Measurements from ENCODE around the gene CDK6. TPM values are rescaled to one million over a fixed set of nuclear protein-coding genes. Genes with fewer than 3 reads are reported as not detected.
A peak's percentile ranks its signal among the peaks of the same experiment; 100 is the strongest.

Gene CDK6
- total RNA-seq, 2 donors from 2014 or later: 151 to 222 TPM

DNA sequence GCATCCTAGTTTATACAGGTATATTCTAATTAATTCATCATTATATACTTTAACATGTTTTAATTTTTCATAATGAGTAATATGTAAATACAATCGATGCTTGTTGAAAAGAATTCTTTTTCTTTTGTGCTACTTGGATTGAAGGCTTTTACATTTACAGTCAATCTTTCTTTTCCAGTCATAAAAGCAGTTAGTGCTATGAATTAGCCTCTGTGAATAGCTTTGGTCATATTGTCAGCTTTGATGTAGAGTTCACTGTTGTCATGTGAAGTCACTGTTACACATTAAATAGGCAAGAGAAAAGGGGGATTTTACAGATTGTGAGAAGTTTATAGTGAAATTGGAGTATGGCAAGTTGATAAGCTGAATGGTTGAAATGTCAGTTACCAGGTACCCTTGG is 142.9 kb downstream of the CDK6 start:
- peaks cover 34% of the 10 kb centered on the region for H3K4me1 Mint-ChIP-seq
- peaks cover 84% of the 10 kb centered on the region for H3K36me3 Mint-ChIP-seq (ENCODE audit: low read depth)
- no peaks in the 10 kb centered on the region for H3K27me3 Mint-ChIP-seq
- H3K4me3 Mint-ChIP-seq: peak overlapping the region; percentile 39
- H3K9me3 Mint-ChIP-seq: no peaks in the 10 kb centered on the region
- peak overlapping the region; percentile 71 for H3K27ac Mint-ChIP-seq
- peak; percentile 42 for ATAC-seq (replicated peaks)

DNA sequence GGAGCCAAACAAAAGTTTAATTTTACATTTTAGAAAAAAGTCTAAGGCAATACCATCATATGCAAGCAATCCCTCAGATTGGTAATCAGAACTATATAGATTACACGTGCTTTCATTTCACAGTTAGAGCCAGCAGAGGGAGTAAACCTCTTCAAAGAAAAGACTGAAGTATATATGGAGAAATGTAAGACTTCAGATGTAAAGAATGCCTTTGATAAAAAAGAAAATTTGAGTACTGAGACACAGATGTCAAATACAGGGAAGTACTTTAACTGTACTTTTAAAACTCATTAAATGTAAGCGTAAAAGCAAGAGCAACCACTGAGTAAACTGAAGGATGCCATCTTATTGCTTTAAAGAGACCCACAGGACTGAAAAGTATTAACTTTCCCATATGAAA is 144.8 kb downstream of the CDK6 start:
- Mint-ChIP-seq H3K36me3 (ENCODE audit: low read depth) (peaks cover 84% of the 10 kb centered on the region), H3K9me3 (no peaks in the 10 kb centered on the region), H3K4me3 (peak overlapping the region; percentile 60), H3K27me3 (no peaks in the 10 kb centered on the region), H3K4me1 (peaks cover 48% of the 10 kb centered on the region), H3K27ac (peak overlapping the region; percentile 89)
- ATAC-seq (replicated peaks): peak; percentile 90

DNA sequence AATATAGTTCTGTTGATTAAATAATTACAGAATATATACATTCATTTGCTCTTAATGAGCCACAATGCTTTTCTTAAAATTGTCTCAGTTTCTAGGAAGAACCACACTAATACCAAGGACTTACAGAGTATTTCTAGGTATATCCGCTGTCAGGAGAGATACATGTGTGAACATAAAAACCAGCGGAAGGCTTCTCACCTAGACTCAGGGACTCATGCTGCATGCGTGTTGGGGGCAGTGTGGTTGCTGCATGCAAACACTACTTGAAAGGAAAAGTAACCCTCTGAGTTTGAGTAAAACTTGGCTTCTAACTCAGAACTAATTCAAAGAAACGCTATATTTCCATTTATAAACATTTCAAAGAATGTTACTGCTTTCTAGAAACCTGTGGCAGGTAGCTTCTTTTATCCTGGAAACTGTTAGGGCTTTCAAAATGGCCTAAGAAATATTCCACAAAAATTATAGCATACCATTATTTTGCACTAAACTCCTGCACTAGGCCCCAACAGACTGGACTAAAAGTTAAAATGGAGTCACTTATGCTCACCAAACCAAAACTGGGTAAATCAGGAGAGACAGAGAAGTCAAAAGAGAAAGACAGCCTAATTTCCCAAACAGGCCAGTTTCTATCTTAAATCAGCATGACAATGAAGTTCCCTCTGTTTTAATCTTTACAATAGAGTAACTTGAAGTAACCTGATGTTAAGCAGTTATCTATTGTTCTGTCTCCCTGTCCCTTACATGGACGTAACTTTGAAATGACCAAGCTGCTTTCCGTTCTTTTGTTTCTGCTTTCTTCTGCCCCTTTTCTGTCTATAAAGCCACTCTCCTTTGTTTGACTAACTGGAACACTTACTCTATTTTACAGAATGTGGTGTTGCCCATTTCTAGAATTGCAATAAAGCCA is 151.0 kb downstream of the CDK6 start:
- peak overlapping the region; percentile 69 for H3K4me3 Mint-ChIP-seq
- H3K27ac Mint-ChIP-seq: peak overlapping the region; percentile 71
- H3K4me1 Mint-ChIP-seq: peaks cover 90% of the 10 kb centered on the region
- H3K36me3 Mint-ChIP-seq (ENCODE audit: low read depth): peaks cover 86% of the 10 kb centered on the region
- H3K27me3 Mint-ChIP-seq: no peaks in the 10 kb centered on the region
- H3K9me3 Mint-ChIP-seq: peaks cover 3% of the 10 kb centered on the region
- ATAC-seq (replicated peaks): peak; percentile 93

DNA sequence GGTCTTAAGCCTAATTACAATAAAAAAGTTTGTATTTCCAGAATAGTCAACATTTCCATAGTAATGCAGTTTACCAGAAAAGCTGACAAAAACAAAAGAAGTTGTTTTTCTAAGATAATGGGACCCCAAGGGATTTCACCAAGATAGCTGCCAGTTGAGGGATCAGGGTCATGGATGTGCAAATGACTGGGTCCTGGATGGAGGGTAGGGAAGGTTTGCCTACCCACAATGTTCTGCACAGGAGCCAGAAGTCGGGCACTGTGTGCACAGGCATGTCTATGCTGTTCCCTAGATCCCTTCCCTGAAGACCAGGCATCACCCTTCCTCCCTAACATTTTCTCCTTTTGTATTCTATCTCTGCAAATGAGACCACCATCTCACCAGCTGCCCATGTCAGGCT is 152.1 kb downstream of the CDK6 start:
- Mint-ChIP-seq H3K4me3 (peak overlapping the region; percentile 69), H3K9me3 (peaks cover 3% of the 10 kb centered on the region), H3K27ac (peak overlapping the region; percentile 71), H3K36me3 (ENCODE audit: low read depth) (peaks cover 76% of the 10 kb centered on the region), H3K4me1 (peaks cover 80% of the 10 kb centered on the region), H3K27me3 (no peaks in the 10 kb centered on the region)
- no peak for ATAC-seq (replicated peaks)

DNA sequence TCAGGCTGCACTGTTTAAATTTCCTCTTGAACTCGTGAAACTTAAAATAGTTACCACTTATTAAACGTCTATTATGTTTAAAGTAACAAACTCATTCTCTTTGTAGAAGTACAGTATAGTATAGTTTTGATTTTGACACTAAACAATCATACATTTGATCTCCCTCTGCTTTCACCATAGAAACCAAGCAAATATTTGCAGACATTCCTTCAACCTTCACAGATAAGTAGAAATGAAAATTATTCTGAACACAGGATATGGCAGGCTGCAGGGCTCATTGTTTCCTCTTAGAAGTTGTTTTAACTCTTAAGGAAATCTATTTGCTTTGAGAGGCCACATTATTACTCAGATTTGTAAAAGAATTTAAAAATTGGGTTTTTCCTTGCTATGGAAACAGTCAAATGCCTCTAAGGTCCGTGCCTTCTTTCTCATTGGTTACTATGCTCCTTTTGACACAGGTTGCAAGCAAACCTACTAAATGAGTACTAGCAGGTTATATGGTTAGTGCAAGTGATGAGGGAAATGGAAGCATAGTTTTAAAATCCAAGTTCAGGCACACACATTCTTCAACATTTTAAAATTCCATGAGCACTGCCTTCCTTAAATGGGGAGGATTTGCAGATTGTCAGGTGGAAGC is 153.4 kb downstream of the CDK6 start:
- H3K4me3 Mint-ChIP-seq: peak overlapping the region; percentile 69
- H3K27ac Mint-ChIP-seq: peak overlapping the region; percentile 71
- H3K36me3 Mint-ChIP-seq (ENCODE audit: low read depth): peaks cover 80% of the 10 kb centered on the region

DNA sequence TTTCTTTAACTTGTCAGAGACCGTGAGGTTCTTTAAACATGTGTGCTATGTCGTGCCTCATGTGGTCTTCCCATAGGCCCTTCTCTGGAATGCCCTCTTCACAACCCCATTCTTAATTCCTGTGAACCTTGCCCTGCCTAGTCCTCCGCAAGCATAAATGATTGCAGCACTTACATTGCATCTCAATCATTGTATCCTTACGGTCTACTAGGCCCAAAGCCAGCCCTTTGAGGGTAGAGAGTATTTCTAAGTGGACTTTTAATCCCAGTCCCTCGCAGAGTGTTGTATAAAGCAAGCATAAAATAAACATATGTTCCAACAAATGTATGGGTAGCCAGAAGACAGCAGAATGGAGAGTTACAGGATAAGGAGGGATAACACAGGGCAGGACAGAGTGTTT is 154.0 kb downstream of the CDK6 start:
- Mint-ChIP-seq H3K27ac (peak overlapping the region; percentile 71), H3K36me3 (ENCODE audit: low read depth) (peaks cover 73% of the 10 kb centered on the region), H3K4me3 (peak overlapping the region; percentile 69), H3K9me3 (peaks cover 3% of the 10 kb centered on the region), H3K4me1 (peaks cover 72% of the 10 kb centered on the region), H3K27me3 (no peaks in the 10 kb centered on the region)
- ATAC-seq (replicated peaks): no peak

More for the DNA sequence above, 153.4 kb downstream of the CDK6 start:
- Mint-ChIP-seq H3K9me3 (peaks cover 3% of the 10 kb centered on the region), H3K27me3 (no peaks in the 10 kb centered on the region), H3K4me1 (peaks cover 79% of the 10 kb centered on the region)
- peak; percentile 52 for ATAC-seq (replicated peaks)

DNA sequence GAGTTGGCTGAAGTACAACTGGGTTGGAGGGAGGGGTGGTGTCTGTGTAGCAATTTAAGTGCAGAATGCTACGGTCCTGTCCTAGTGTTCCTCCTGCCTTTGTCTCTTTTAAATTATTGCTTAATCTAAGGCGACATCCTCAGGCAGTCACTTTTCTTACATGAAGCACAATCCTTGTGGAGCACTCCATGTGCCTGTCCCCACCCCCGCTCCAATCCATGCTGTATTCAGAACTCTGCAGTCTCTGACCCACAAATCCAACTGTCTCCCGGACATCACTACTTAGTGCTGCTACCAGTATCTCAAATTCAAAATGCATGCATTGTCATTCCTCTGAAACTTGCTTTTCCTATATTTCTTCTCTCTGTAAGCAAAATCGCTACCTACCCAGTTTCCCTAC is 154.7 kb downstream of the CDK6 start:
- H3K27ac Mint-ChIP-seq: peak overlapping the region; percentile 71
- peaks cover 65% of the 10 kb centered on the region for H3K4me1 Mint-ChIP-seq
- H3K9me3 Mint-ChIP-seq: peaks cover 3% of the 10 kb centered on the region
- peaks cover 66% of the 10 kb centered on the region for H3K36me3 Mint-ChIP-seq (ENCODE audit: low read depth)
- peak overlapping the region; percentile 69 for H3K4me3 Mint-ChIP-seq
- ATAC-seq (replicated peaks): no peak
- H3K27me3 Mint-ChIP-seq: no peaks in the 10 kb centered on the region

DNA sequence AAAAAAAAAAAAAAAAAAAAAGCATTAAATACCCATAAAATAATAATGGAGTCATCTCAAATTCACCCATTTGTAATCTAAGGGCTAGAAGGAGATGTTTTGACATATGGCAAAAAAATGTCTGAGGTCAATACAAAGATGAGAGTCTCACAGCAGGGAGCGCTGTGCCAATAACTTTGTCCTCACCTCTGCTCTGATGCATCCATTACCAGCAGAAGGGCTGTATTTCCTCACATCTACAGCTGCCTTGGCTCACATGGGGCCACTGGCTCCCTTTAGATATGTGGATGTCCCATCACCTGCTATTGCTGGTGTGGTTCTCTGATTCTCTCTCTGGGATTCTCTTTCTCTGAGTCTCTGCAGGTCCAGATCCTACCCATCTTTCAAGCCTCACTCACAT is 155.9 kb downstream of the CDK6 start:
- peaks cover 55% of the 10 kb centered on the region for H3K4me1 Mint-ChIP-seq
- H3K27me3 Mint-ChIP-seq: no peaks in the 10 kb centered on the region
- peaks cover 3% of the 10 kb centered on the region for H3K9me3 Mint-ChIP-seq
- peaks cover 59% of the 10 kb centered on the region for H3K36me3 Mint-ChIP-seq (ENCODE audit: low read depth)
- H3K27ac Mint-ChIP-seq: peak overlapping the region; percentile 83
- ATAC-seq (replicated peaks): no peak
- H3K4me3 Mint-ChIP-seq: peak overlapping the region; percentile 33

DNA sequence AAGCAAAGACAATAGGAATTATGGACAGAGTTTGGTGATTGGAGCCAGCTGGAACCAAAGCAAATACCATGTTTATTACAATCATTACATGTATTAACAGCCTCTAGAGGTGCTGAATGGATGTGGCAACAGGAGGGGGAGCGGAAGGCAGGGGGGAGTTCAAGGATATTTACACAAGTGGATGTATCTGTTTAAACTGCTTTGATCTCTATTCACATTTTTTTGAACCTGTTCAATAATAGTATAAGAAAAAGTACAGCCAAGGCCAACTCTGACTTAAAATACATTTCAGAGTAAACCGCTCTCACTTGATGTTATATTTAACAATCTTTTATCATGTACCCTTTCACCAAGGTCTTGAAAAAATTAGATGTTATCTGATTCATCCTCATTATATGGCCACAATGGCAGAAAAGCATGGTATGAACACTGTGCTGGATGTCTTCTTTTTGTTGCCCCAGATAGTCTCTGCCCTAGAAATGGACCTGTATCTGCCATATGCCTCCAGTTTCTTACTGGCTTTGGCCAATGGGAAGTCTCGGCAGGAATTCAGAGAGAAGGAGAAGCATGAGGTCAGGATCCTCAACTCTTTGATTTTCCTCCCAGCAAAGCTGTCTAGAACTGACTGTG is 158.0 kb downstream of the CDK6 start:
- Mint-ChIP-seq H3K4me3 (peak overlapping the region; percentile 21), H3K9me3 (peaks cover 3% of the 10 kb centered on the region), H3K27ac (peak overlapping the region; percentile 80), H3K4me1 (peaks cover 41% of the 10 kb centered on the region), H3K27me3 (no peaks in the 10 kb centered on the region), H3K36me3 (ENCODE audit: low read depth) (peaks cover 49% of the 10 kb centered on the region)
- no peak for ATAC-seq (replicated peaks)

DNA sequence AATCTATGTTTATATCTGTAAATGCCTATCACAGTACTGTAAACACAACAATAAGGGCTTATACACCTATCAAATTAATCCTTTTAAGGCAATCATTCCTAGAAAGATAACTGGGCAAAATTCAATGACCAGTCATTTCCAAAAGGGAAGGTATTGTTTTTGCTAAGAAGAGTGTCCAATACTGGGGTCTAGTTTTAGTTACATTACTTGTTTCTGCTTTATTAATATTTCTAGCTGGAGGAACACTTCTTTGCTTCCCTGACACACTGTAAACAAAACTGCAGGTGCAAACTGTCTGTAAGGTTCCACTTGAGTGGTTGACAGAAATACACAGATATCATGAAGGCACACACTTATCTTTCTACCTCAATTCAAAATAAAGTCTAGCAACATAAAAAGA is 162.0 kb downstream of the CDK6 start:
- Mint-ChIP-seq H3K9me3 (no peaks in the 10 kb centered on the region), H3K4me3 (peak overlapping the region; percentile 5), H3K27me3 (no peaks in the 10 kb centered on the region), H3K36me3 (ENCODE audit: low read depth) (peaks cover 63% of the 10 kb centered on the region), H3K27ac (peak overlapping the region; percentile 16), H3K4me1 (peaks cover 44% of the 10 kb centered on the region)
- no peak for ATAC-seq (replicated peaks)

DNA sequence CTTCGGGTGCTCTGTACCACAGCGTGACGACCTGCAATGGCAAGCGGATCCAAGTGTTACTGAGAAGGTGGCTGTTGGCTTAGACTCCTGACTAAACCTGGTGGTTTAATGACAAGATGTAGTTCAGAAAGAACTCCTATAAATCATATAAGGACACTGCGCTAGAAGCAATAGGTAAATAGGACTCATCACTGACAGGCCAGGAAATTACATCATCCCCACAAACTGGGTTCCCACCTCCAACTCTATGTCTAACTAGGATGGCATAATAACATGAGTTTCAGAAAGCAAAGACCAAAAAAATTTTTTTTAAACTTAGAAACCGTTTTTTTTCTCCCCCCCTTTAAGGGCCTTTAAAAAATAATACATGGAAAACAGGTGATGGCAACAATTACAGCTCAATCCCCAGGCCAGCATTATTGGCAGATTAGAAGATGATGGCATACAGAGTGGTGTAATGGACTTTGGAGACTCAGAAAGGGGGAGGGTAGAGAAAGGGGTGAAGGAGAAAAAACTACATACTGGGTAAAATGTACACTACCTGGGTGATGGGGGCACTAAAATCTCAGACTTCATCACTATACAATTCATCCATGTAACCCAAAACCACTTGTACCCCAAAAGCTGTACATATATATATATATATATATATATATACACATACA is 164.7 kb downstream of the CDK6 start:
- H3K27ac Mint-ChIP-seq: peak overlapping the region; percentile 92
- H3K4me3 Mint-ChIP-seq: peak overlapping the region; percentile 88
- peak; percentile 79 for ATAC-seq (replicated peaks)
- H3K9me3 Mint-ChIP-seq: no peaks in the 10 kb centered on the region
- H3K36me3 Mint-ChIP-seq (ENCODE audit: low read depth): peaks cover 73% of the 10 kb centered on the region
- H3K27me3 Mint-ChIP-seq: no peaks in the 10 kb centered on the region
- peaks cover 43% of the 10 kb centered on the region for H3K4me1 Mint-ChIP-seq

DNA sequence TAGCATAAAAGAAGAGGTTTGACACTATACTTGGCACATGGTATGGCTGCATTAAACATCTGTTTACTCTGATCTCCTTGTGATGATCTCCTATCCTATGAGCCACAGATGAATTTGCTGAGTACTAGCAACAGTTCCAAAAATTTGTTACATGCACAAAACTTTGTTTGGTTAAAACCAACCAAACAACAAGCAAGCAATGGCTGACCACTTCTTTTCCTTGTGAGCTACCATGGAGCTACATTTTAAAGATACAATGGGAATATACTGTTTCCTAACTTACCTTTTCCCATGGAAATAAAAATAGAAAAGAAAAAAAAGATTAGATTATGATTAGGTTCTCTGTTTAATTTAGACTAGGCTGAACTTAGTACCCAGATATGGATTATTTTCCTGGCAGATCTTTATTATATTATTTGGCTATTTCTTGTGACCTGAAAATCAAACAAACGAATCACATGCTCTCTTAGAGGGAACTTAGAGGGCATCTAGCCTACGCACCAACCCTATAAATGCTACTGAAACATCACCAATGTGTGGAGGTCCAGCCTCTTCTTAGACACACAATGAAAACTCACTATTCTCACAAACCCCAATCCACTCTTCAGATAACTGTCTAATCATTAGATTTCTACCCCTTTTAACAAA is 166.0 kb downstream of the CDK6 start:
- Mint-ChIP-seq H3K4me3 (peak overlapping the region; percentile 88), H3K27ac (peak overlapping the region; percentile 92), H3K4me1 (peaks cover 53% of the 10 kb centered on the region), H3K36me3 (ENCODE audit: low read depth) (peaks cover 84% of the 10 kb centered on the region), H3K27me3 (no peaks in the 10 kb centered on the region), H3K9me3 (no peaks in the 10 kb centered on the region)
- ATAC-seq (replicated peaks): no peak

DNA sequence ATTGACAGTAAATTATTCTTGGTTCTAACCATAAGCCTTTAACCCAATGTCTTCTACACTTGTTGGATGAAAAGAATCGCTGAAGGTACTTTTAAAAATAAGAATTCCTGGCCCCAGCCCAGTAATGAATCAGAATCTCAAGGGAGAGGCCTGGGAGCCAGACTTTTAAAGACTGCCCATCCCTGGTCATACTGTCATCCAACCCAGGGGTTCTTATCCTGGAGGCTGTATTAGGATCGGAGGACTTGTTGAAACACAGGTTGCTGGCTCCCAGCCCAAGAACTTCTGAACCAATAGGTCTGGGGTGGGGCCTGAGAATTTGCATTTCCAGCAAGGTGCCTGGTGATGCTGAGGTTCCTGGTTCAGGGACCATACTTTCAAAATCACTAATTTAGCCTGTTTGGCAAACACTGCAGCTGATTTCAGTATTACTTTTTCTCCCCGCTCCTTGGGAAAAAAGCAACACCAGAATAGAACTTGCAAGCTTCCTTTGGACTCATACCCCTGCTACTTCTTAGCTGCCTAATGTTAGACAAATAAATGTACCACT is 166.7 kb downstream of the CDK6 start:
- peak; percentile 39 for ATAC-seq (replicated peaks)
- H3K36me3 Mint-ChIP-seq (ENCODE audit: low read depth): peaks cover 91% of the 10 kb centered on the region
- no peaks in the 10 kb centered on the region for H3K27me3 Mint-ChIP-seq
- peak overlapping the region; percentile 92 for H3K27ac Mint-ChIP-seq
- H3K4me1 Mint-ChIP-seq: peaks cover 60% of the 10 kb centered on the region
- H3K4me3 Mint-ChIP-seq: peak overlapping the region; percentile 88
- H3K9me3 Mint-ChIP-seq: no peaks in the 10 kb centered on the region
